Measurements from ENCODE around the gene DUOXA1.

DUOXA1 gene

GRCh38 chr15:45169608-45170480 lies 40.2 kb upstream of the DUOXA1 start:
- peak; percentile 69 for DNase-seq (ENCODE audit: low read depth)
- no peak for TF ChIP-seq MAX (IDR thresholded peaks at IDR 0.05; ENCODE audit: low read depth, low read length)
- no peak for TF ChIP-seq MYC (IDR thresholded peaks at IDR 0.05; ENCODE audit: low read depth, low read length)
- TF ChIP-seq POLR2A (IDR thresholded peaks at IDR 0.05; ENCODE audit: extremely low read depth, insufficient read length) = no peak
- no peak for TF ChIP-seq CTCF (IDR thresholded peaks at IDR 0.05; ENCODE audit: low read depth, low read length)
- H3K4me3 ChIP-seq (ENCODE audit: low read depth, low read length) = no peak overlapping the region

- DNase-seq (ENCODE audit: low read depth) = no peak
- no peak overlapping the region for H3K4me3 ChIP-seq (ENCODE audit: low read depth, low read length)
- no peak for TF ChIP-seq MAX (IDR thresholded peaks at IDR 0.05; ENCODE audit: low read depth, low read length)
- TF ChIP-seq POLR2A (IDR thresholded peaks at IDR 0.05; ENCODE audit: extremely low read depth, insufficient read length) = no peak
- no peak for TF ChIP-seq CTCF (IDR thresholded peaks at IDR 0.05; ENCODE audit: low read depth, low read length)
- no peak for TF ChIP-seq MYC (IDR thresholded peaks at IDR 0.05; ENCODE audit: low read depth, low read length)
Measured at GRCh38 chr15:45168751-45169551, 39.3 kb upstream of the DUOXA1 start.

- no peak for TF ChIP-seq MAX (IDR thresholded peaks at IDR 0.05; ENCODE audit: low read depth, low read length)
- no peak for TF ChIP-seq MYC (IDR thresholded peaks at IDR 0.05; ENCODE audit: low read depth, low read length)
- no peak for TF ChIP-seq POLR2A (IDR thresholded peaks at IDR 0.05; ENCODE audit: extremely low read depth, insufficient read length)
- TF ChIP-seq CTCF (IDR thresholded peaks at IDR 0.05; ENCODE audit: low read depth, low read length) = no peak
- DNase-seq (ENCODE audit: low read depth) = no peak
- H3K4me3 ChIP-seq (ENCODE audit: low read depth, low read length) = no peak overlapping the region
Measured at GRCh38 chr15:45168286-45168685, 38.6 kb upstream of the DUOXA1 start.

GRCh38 chr15:45167631-45168205 lies 38.0 kb upstream of the DUOXA1 start:
- H3K4me3 ChIP-seq (ENCODE audit: low read depth, low read length) = peak overlapping the region; percentile 1
- TF ChIP-seq MAX (IDR thresholded peaks at IDR 0.05; ENCODE audit: low read depth, low read length) (no peak), MYC (IDR thresholded peaks at IDR 0.05; ENCODE audit: low read depth, low read length) (no peak), POLR2A (IDR thresholded peaks at IDR 0.05; ENCODE audit: extremely low read depth, insufficient read length) (no peak), CTCF (IDR thresholded peaks at IDR 0.05; ENCODE audit: low read depth, low read length) (no peak)
- no peak for DNase-seq (ENCODE audit: low read depth)

- peak; percentile 93 for DNase-seq (ENCODE audit: low read depth)
- peak overlapping the region; percentile 59 for H3K4me3 ChIP-seq (ENCODE audit: low read depth, low read length)
- TF ChIP-seq CTCF (IDR thresholded peaks at IDR 0.05; ENCODE audit: low read depth, low read length) (peak; percentile 68), MYC (IDR thresholded peaks at IDR 0.05; ENCODE audit: low read depth, low read length) (peak; percentile 62), POLR2A (IDR thresholded peaks at IDR 0.05; ENCODE audit: extremely low read depth, insufficient read length) (peak; percentile 71), MAX (IDR thresholded peaks at IDR 0.05; ENCODE audit: low read depth, low read length) (peak; percentile 29)
Measured at GRCh38 chr15:45166834-45167630, 37.4 kb upstream of the DUOXA1 start.

All from NB4 (cell line).